GM12878 (cell line): Measurements from ENCODE around the gene PAK5.

Experiments
- EZH2 ChIP-seq: IDR thresholded peaks from 2 replicates; pipeline ENCODE4 v1.6.1; 2012; ENCODE audit warnings: low read depth, mild to moderate bottlenecking, control low read depth, inconsistent platforms, low read length, borderline replicate concordance; ENCODE audit not compliant: control insufficient read depth
- MEF2A ChIP-seq: IDR thresholded peaks from 2 replicates; pipeline ENCODE4 v1.6.1; 2011; ENCODE audit warnings: low read depth, mild to moderate bottlenecking, low read length, moderate library complexity; ENCODE audit not compliant: insufficient read depth
- MYC ChIP-seq: IDR thresholded peaks from 2 replicates; pipeline ENCODE4 v1.6.1; 2011; ENCODE audit warnings: mild to moderate bottlenecking, low read length, moderate library complexity, inconsistent platforms; ENCODE audit not compliant: insufficient read depth, insufficient replicate concordance, insufficient read length, severe bottlenecking
- REST ChIP-seq: IDR thresholded peaks from 2 replicates; pipeline ENCODE4 v1.6.1; 2012; ENCODE audit warnings: mild to moderate bottlenecking, low read depth, low read length
- SIN3A ChIP-seq: IDR thresholded peaks from 2 replicates; pipeline ENCODE4 v1.6.1; 2012; ENCODE audit warnings: low read depth, low read length, improper control_type of control experiment
- SIX5 ChIP-seq: IDR thresholded peaks from 2 replicates; pipeline ENCODE4 v1.6.1; 2011; ENCODE audit warnings: mild to moderate bottlenecking, low read depth, low read length, moderate library complexity; ENCODE audit not compliant: severe bottlenecking
- TF ChIP-seq, protein P1 (sequence below), 3 experiments: IDR thresholded peaks in 2 of 3; conservative IDR thresholded peaks in 1 of 3; 2 replicates each; pipeline ENCODE4 v1.5.1; 2011; ENCODE audit warnings: low read depth in 3 of 3, low read length in 3 of 3, mild to moderate bottlenecking in 3 of 3, control low read depth in 2 of 3, moderate library complexity in 2 of 3, inconsistent platforms in 1 of 3, mixed read lengths in 1 of 3; ENCODE audit not compliant: control insufficient read depth in 2 of 3, insufficient read depth in 1 of 3; ENCODE audit errors: extremely low read depth in 1 of 3

DNA sequence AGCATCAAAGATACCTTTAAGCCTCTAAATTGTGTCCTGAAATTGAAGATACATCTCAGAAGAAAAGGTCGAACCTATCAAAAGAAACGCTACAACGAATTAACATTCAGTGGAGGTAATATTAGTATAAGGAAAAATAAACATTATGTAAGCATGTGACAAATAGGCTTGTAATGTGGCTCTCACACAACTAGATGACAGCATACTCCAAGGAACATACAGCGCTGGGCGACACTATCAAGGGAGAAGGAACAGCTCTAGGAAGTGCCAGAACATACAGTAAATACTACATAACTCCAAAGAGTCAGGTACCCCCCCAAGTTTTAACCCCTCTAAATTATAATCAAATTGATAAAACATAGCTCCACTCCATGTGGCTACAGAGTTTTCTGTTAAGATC, 220.9 kb downstream of the PAK5 start:
- TF ChIP-seq, protein P1, sequence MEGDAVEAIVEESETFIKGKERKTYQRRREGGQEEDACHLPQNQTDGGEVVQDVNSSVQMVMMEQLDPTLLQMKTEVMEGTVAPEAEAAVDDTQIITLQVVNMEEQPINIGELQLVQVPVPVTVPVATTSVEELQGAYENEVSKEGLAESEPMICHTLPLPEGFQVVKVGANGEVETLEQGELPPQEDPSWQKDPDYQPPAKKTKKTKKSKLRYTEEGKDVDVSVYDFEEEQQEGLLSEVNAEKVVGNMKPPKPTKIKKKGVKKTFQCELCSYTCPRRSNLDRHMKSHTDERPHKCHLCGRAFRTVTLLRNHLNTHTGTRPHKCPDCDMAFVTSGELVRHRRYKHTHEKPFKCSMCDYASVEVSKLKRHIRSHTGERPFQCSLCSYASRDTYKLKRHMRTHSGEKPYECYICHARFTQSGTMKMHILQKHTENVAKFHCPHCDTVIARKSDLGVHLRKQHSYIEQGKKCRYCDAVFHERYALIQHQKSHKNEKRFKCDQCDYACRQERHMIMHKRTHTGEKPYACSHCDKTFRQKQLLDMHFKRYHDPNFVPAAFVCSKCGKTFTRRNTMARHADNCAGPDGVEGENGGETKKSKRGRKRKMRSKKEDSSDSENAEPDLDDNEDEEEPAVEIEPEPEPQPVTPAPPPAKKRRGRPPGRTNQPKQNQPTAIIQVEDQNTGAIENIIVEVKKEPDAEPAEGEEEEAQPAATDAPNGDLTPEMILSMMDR (IDR thresholded peaks at IDR 0.05 in 2 of 3, conservative IDR thresholded peaks at IDR 0.05 in 1 of 3; ENCODE audit: control insufficient read depth in 2 of 3, extremely low read depth in 1 of 3, insufficient read depth in 1 of 3, low read depth in 3 of 3, low read length in 3 of 3) = peak; percentile 12 to 52 (median 36); a peak in 4 of 6 replicates
- no peak for TF ChIP-seq MYC
- TF ChIP-seq SIN3A = no peak
- TF ChIP-seq MEF2A = no peak
- no peak for TF ChIP-seq EZH2
- no peak for TF ChIP-seq SIX5
- TF ChIP-seq REST = no peak
